Uterus (tissue), 4 donors: ENCODE data around the gene FANCM. TPM values are rescaled to one million over a fixed set of nuclear protein-coding genes. Genes with fewer than 3 reads are reported as not detected.

Experiments
- DNase-seq, 2 donors: peaks; one replicate each; pipeline ENCODE4 v3.0.0-alpha.2; 2019 to 2020
- H3K27ac ChIP-seq, 2 donors: fragments of 200-600 bp; sonication (generic); 1 replicate in 1 of 2; 2 replicates in 1 of 2; pipeline ENCODE4 v1.5.1; 2016 to 2018
- H3K27me3 ChIP-seq, 2 donors: fragments of 200-600 bp; sonication (generic); one replicate each; pipeline ENCODE4 v1.5.1; 2018 to 2019; ENCODE audit warnings: control low read depth in 1 of 2
- H3K36me3 ChIP-seq, 2 donors: fragments of 200-600 bp; sonication (generic); one replicate each; pipeline ENCODE4 v1.5.1; 2019; ENCODE audit warnings: control low read depth in 1 of 2
- H3K4me1 ChIP-seq, 2 donors: fragments of 200-600 bp; sonication (generic); one replicate each; pipeline ENCODE4 v1.5.1; 2018 to 2019; ENCODE audit warnings: control low read depth in 1 of 2
- H3K4me3 ChIP-seq, 2 donors: fragments of 200-600 bp; sonication (generic); 1 replicate in 1 of 2; 2 replicates in 1 of 2; pipeline ENCODE4 v1.5.1; 2018 to 2019; ENCODE audit warnings: mild to moderate bottlenecking in 1 of 2
- H3K9me3 ChIP-seq, 2 donors: fragments of 200-600 bp; sonication (generic); one replicate each; pipeline ENCODE4 v1.5.1; 2019; ENCODE audit warnings: control low read depth in 1 of 2
- POLR2A ChIP-seq, 2 donors: fragments of 450-650 bp; IDR thresholded peaks; one replicate each; pipeline ENCODE4 v1.6.1; 2016; ENCODE audit warnings: antibody characterized with exemption in 2 of 2, mild to moderate bottlenecking in 1 of 2, moderate library complexity in 1 of 2
- intact Hi-C: fragments of 100-400 bp; cut with DNase I; formaldehyde crosslinking; loops from one replicate; pipeline ENCODE4 v1.15.1; 2023; ENCODE audit warnings: low total_unique reads
- total RNA-seq, 4 donors: library from RNA; depleted of rRNA in 3 of 4; stranded (reverse); fragments of >200 nt in 3 of 4; gene quantifications; one replicate each; pipeline versions ENCODE4 v1.1.0 to v1.2.4, GENCODE V29; 2014 to 2023
- TF ChIP-seq, protein P1 (sequence below), 4 experiments: fragments of 200-600 bp in 2 of 4; fragments of 450-650 bp in 2 of 4; sonication (generic) in 2 of 4; IDR thresholded peaks; one replicate each; pipeline ENCODE4 v1.5.1; 2016 to 2019; ENCODE audit warnings: antibody characterized with exemption in 4 of 4, mild to moderate bottlenecking in 2 of 4, moderate library complexity in 1 of 4
- donor health status: DM: yes; HTN: yes; CAD: no.

Gene FANCM
- total RNA-seq, 4 donors from 2014 or later, result 6.9 to 25.7 (median 9.0) TPM

DNA sequence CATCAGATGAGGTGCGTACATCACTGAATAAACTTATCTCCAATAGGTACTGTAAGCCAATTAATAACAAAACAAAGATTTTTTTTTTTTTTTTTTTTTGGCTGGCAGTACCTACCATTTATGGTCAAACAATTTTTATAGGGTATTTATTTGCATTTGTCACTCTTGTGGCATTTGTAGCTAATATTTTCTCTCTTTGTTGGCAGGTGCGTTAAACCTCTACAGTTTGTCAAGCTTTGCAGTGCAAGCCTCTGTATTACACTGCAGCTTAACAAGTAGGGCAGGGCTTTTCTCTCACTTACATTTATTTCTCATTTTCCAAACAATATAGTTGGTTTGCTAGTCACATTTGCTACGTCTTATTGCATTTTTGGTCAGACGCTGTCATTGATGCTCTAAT lies 39.5 kb upstream of the FANCM start:
- no peak for DNase-seq
- Histone ChIP-seq H3K4me1 (no peaks in the 10 kb centered on the region), H3K27me3 (no peaks in the 10 kb centered on the region), H3K4me3 (no peak overlapping the region), H3K27ac (no peak overlapping the region), H3K36me3 (no peaks in the 10 kb centered on the region), H3K9me3 (no peaks in the 10 kb centered on the region)
- intact Hi-C loops, result no loop called here
- TF ChIP-seq, protein P1, sequence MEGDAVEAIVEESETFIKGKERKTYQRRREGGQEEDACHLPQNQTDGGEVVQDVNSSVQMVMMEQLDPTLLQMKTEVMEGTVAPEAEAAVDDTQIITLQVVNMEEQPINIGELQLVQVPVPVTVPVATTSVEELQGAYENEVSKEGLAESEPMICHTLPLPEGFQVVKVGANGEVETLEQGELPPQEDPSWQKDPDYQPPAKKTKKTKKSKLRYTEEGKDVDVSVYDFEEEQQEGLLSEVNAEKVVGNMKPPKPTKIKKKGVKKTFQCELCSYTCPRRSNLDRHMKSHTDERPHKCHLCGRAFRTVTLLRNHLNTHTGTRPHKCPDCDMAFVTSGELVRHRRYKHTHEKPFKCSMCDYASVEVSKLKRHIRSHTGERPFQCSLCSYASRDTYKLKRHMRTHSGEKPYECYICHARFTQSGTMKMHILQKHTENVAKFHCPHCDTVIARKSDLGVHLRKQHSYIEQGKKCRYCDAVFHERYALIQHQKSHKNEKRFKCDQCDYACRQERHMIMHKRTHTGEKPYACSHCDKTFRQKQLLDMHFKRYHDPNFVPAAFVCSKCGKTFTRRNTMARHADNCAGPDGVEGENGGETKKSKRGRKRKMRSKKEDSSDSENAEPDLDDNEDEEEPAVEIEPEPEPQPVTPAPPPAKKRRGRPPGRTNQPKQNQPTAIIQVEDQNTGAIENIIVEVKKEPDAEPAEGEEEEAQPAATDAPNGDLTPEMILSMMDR (IDR thresholded peaks at IDR 0.05), result no peak
- no peak for TF ChIP-seq POLR2A (IDR thresholded peaks at IDR 0.05)

DNA sequence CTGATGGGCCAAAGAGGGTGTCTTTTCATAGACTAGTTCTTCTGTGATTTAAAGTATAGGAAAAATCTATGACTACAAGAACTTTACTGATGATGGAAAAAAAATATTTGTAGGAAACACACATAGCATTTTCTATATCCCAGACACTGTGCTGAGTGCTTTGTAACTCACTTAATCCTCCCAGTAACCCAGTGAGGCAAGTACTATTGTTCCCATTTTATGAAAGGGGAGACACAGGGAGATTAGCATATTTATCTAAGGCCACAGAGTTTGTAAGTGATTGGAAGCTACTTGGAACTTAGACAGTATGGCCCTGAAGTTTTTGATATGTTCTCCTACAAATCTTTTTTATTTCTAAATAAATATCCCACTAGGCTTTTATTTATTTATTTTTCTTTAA lies 31.9 kb upstream of the FANCM start:
- no peak for DNase-seq
- H3K36me3 ChIP-seq, result peaks cover 0 to 3% of the 10 kb centered on the region in 2 donors
- H3K4me1 ChIP-seq, result no peaks in the 10 kb centered on the region
- no peaks in the 10 kb centered on the region for H3K27me3 ChIP-seq
- no peak overlapping the region for H3K27ac ChIP-seq
- H3K4me3 ChIP-seq, result no peak overlapping the region
- intact Hi-C loops, result no loop called here
- TF ChIP-seq, protein P1 (IDR thresholded peaks at IDR 0.05), result no peak
- TF ChIP-seq POLR2A (IDR thresholded peaks at IDR 0.05), result no peak
- H3K9me3 ChIP-seq, result no peaks in the 10 kb centered on the region

DNA sequence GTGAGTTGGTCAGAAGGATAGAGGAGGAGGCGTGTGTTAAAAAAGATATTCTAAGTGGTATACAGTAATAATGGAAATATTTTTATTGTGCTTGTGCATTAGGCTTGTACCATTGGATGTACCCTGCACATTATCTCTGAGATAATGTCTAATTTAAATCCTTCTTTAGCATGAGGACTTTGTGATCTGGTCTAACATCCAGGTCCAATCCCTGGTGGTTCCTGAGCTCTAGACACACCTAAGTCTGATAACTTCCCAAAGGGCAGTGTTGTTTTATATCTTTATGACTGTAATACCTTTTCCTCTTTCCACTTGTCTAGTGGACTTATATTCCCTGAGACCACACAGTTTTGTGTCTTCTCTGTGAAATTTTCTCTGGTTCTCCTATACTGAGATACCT lies 31.2 kb upstream of the FANCM start:
- peaks cover 0 to 3% of the 10 kb centered on the region in 2 donors for H3K36me3 ChIP-seq
- TF ChIP-seq, protein P1 (IDR thresholded peaks at IDR 0.05), result no peak
- TF ChIP-seq POLR2A (IDR thresholded peaks at IDR 0.05), result no peak
- intact Hi-C loops, result no loop called here
- H3K4me3 ChIP-seq, result no peak overlapping the region
- H3K27me3 ChIP-seq, result no peaks in the 10 kb centered on the region
- H3K4me1 ChIP-seq, result no peaks in the 10 kb centered on the region
- H3K9me3 ChIP-seq, result no peaks in the 10 kb centered on the region
- no peak for DNase-seq
- H3K27ac ChIP-seq, result no peak overlapping the region

DNA sequence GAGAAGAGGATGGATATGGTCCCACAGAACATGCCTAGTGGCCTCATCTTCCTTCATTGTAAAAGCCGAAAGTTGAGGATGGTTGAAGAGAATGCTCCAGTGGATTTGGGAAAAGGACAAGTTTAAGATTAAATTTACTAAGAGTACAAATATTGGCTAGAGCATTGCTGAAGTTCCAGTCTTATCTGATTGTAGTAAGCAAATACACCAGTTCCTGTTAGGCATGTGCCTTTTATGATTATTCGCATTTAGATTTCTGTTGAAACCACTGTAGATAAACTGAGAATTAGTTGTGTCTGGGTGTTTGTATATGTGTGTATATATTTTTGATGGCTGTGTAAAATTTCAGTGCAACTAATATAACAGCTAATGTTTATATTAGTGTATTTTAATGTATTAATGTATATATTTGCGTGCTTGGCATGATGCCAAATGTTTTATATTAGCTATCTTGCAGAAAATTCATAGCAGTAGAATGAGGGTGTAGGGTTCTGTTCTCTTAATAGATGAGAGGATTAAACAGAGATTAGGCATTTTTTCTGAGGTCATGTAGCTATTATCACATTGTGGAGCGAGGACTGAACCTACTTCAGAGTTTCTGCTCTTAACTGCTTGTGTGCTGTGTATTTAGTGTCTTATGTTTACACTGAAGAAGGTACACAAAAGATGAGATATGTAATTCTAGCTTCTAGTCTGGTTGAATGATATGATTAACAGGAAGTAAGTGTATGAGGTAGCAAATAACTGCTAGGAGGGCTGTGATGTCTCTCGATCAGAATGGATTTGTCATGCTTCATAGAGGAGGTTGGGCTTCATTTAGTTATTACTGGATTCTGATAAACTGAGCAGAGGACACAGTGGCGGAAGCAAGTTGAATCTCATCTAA lies 22.6 kb upstream of the FANCM start:
- Histone ChIP-seq H3K36me3 (no peaks in the 10 kb centered on the region), H3K4me1 (no peaks in the 10 kb centered on the region)
- intact Hi-C loops, result no loop called here

DNA sequence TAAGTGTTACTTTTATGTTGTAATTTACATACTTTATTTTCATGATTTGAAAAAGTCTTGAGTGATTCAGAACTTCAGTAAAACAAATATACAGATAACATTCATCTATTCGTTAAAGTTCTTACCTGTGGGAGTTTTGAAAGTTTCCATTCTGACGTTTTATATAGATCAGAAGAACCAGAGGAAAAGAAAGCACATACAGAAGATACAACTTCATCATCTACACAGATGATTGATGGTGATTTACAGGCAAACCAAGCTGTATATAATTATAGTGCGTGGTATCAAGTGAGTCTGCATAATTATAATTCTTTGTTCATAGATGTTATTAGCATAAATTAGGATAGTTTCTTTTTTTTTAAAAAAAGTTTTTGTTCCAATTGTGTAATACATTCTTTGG lies 21.4 kb upstream of the FANCM start:
- Histone ChIP-seq H3K36me3 (no peaks in the 10 kb centered on the region), H3K4me3 (no peak overlapping the region)

More for the DNA sequence above, 22.6 kb upstream of the FANCM start:
- H3K9me3 ChIP-seq, result no peaks in the 10 kb centered on the region
- H3K27me3 ChIP-seq, result no peaks in the 10 kb centered on the region
- no peak for DNase-seq
- no peak for TF ChIP-seq POLR2A (IDR thresholded peaks at IDR 0.05)
- TF ChIP-seq, protein P1 (IDR thresholded peaks at IDR 0.05), result no peak
- no peak overlapping the region for H3K4me3 ChIP-seq
- H3K27ac ChIP-seq, result no peak overlapping the region

More for the DNA sequence above, 21.4 kb upstream of the FANCM start:
- H3K4me1 ChIP-seq, result no peaks in the 10 kb centered on the region
- intact Hi-C loops, result no loop called here
- H3K27ac ChIP-seq, result no peak overlapping the region
- TF ChIP-seq POLR2A (IDR thresholded peaks at IDR 0.05), result no peak
- TF ChIP-seq, protein P1 (IDR thresholded peaks at IDR 0.05), result no peak
- no peak for DNase-seq
- H3K27me3 ChIP-seq, result no peaks in the 10 kb centered on the region
- no peaks in the 10 kb centered on the region for H3K9me3 ChIP-seq
